CD14-positive monocyte (primary cell): Measurements from ENCODE around the gene SCAPER. TPM values are rescaled to one million over a fixed set of nuclear protein-coding genes. Genes with fewer than 3 reads are reported as not detected.

ENCODE experiments used
- DNase-seq, 3 donors: peaks; one replicate each; pipeline ENCODE4 v3.0.0-alpha.2; 2011 to 2022
- H2AFZ ChIP-seq: 2 replicates; pipeline ENCODE4 v1.6.0; 2012; ENCODE audit warnings: mild to moderate bottlenecking, low read depth, low read length, inconsistent platforms; ENCODE audit not compliant: insufficient read depth, poor library complexity, severe bottlenecking
- H3K27ac ChIP-seq, 2 donors: 1 replicate in 1 of 2; 2 replicates in 1 of 2; pipeline ENCODE4 v1.5.1; 2012 to 2013; ENCODE audit warnings: low read length in 2 of 2, control low read depth in 1 of 2, inconsistent platforms in 1 of 2, low read depth in 1 of 2, mild to moderate bottlenecking in 1 of 2
- H3K27me3 ChIP-seq, 2 donors: one replicate each; pipeline versions ENCODE4 v1.6.0 to v1.6.1; 2011 to 2013; ENCODE audit warnings: low read length in 2 of 2; ENCODE audit not compliant: control insufficient read depth in 2 of 2, insufficient read depth in 2 of 2
- H3K36me3 ChIP-seq, 2 donors: replicated peaks in 1 of 2; 1 replicate in 1 of 2; 2 replicates in 1 of 2; pipeline versions ENCODE4 v1.5.1 to v1.6.1; 2012 to 2013; ENCODE audit warnings: low read length in 2 of 2, control low read depth in 1 of 2, inconsistent platforms in 1 of 2, mild to moderate bottlenecking in 1 of 2; ENCODE audit not compliant: insufficient read depth in 2 of 2, control insufficient read depth in 1 of 2
- H3K4me1 ChIP-seq, 2 donors: 1 replicate in 1 of 2; 2 replicates in 1 of 2; pipeline versions ENCODE4 v1.5.1 to v1.6.1; 2012 to 2013; ENCODE audit warnings: low read length in 2 of 2, control low read depth in 1 of 2, inconsistent platforms in 1 of 2, mild to moderate bottlenecking in 1 of 2, moderate library complexity in 1 of 2; ENCODE audit not compliant: insufficient read depth in 2 of 2, control insufficient read depth in 1 of 2
- H3K4me2 ChIP-seq: replicated peaks from 2 replicates; pipeline ENCODE3; 2012; ENCODE audit warnings: low read length, moderate library complexity, mild to moderate bottlenecking; ENCODE audit not compliant: poor library complexity, severe bottlenecking; ENCODE audit errors: extremely low read depth
- H3K4me3 ChIP-seq, 3 experiments: fragments of 200-600 bp in 1 of 3; sonication (generic) in 1 of 3; replicated peaks in 1 of 3; 1 replicate in 2 of 3; 2 replicates in 1 of 3; pipeline ENCODE4 v1.5.1; 2011 to 2013; ENCODE audit warnings: low read length in 3 of 3, mild to moderate bottlenecking in 3 of 3, control low read depth in 2 of 3, low read depth in 2 of 3, inconsistent platforms in 1 of 3, moderate library complexity in 1 of 3
- H3K79me2 ChIP-seq: 2 replicates; pipeline ENCODE4 v1.6.0; 2012; ENCODE audit warnings: mild to moderate bottlenecking, control low read depth, inconsistent platforms, low read length, moderate library complexity; ENCODE audit not compliant: insufficient read depth
- H3K9ac ChIP-seq: 2 replicates; pipeline ENCODE4 v1.6.0; 2017; ENCODE audit warnings: low read length, mild to moderate bottlenecking; ENCODE audit not compliant: insufficient read depth, poor library complexity, severe bottlenecking
- H3K9me3 ChIP-seq, 2 donors: replicated peaks in 1 of 2; 1 replicate in 1 of 2; 2 replicates in 1 of 2; pipeline versions ENCODE4 v1.5.1 to v1.6.1; 2012 to 2013; ENCODE audit warnings: low read length in 2 of 2, control low read depth in 1 of 2; ENCODE audit not compliant: control insufficient read depth in 1 of 2, insufficient read depth in 1 of 2
- H4K20me1 ChIP-seq: 2 replicates; pipeline ENCODE4 v1.6.0; 2012; ENCODE audit warnings: mild to moderate bottlenecking, low read length, control low read depth, moderate library complexity; ENCODE audit not compliant: insufficient read depth
- H3K27ac Mint-ChIP-seq, 7 donors: one replicate each; pipeline ENCODE4 v1.8.0; 2020; ENCODE audit warnings: mild to moderate bottlenecking in 7 of 7, mixed read lengths in 7 of 7, moderate library complexity in 6 of 7, inconsistent platforms in 2 of 7
- H3K27me3 Mint-ChIP-seq, 3 donors: one replicate each; pipeline ENCODE4 v1.8.0; 2021 to 2022; ENCODE audit warnings: low read depth in 3 of 3, mild to moderate bottlenecking in 3 of 3, mixed read lengths in 3 of 3, moderate library complexity in 3 of 3, inconsistent platforms in 1 of 3
- H3K36me3 Mint-ChIP-seq, 2 donors: one replicate each; pipeline ENCODE4 v1.8.0; 2020; ENCODE audit warnings: mixed read lengths in 2 of 2, inconsistent platforms in 1 of 2, mild to moderate bottlenecking in 1 of 2
- H3K4me1 Mint-ChIP-seq: one replicate; pipeline ENCODE4 v1.8.0; 2020; ENCODE audit warnings: mild to moderate bottlenecking, mixed read lengths
- H3K4me3 Mint-ChIP-seq, 2 donors: one replicate each; pipeline ENCODE4 v1.8.0; 2020; ENCODE audit warnings: mild to moderate bottlenecking in 2 of 2, mixed read lengths in 2 of 2, moderate library complexity in 1 of 2
- H3K9me3 Mint-ChIP-seq, 7 donors: one replicate each; pipeline ENCODE4 v1.8.0; 2020 to 2022; ENCODE audit warnings: mixed read lengths in 7 of 7, mild to moderate bottlenecking in 6 of 7, moderate library complexity in 6 of 7, inconsistent platforms in 2 of 7
- WGBS: methylation state at CpG from one replicate; pipeline ENCODE4 v1.1.5; 2013; ENCODE audit warnings: missing lambda C conversion rate; ENCODE audit not compliant: insufficient coverage; 5-methylcytosine and 5-hydroxymethylcytosine counted together
- intact Hi-C, 2 donors: fragments of 100-400 bp; cut with micrococcal nuclease; formaldehyde crosslinking; loops; one replicate each; pipeline versions ENCODE4 v1.15.0 to v1.15.1; 2023
- polyA plus RNA-seq, 3 donors: library from polyadenylated mRNA; depleted of rRNA in 1 of 3; unstranded in 2 of 3; stranded (reverse) in 1 of 3; fragments of 300-500 nt in 2 of 3; fragments of >200 nt in 1 of 3; fragmentation: Illumina TruSeq in 2 of 3; gene quantifications; 1 replicate in 2 of 3; 2 replicates in 1 of 3; pipeline ENCODE4 v1.2.3, GENCODE V29; 2012 to 2021
- TF ChIP-seq, protein P1 (sequence below): fragments of 200-600 bp; IDR thresholded peaks from one replicate; pipeline ENCODE4 v1.8.0; 2022; ENCODE audit warnings: antibody characterized with exemption, mild to moderate bottlenecking

The SCAPER gene
- polyA plus RNA-seq, 3 donors, result 2.5 to 5.4 (median 4.2) TPM

GRCh38 chr15:76642671-76643070 is 262.5 kb downstream of the SCAPER start:
- Histone ChIP-seq H3K27ac (no peak overlapping the region), H3K9me3 (no peaks in the 10 kb centered on the region), H3K79me2 (no peaks in the 10 kb centered on the region), H4K20me1 (no peaks in the 10 kb centered on the region), H3K27me3 (no peaks in the 10 kb centered on the region), H3K9ac (no peak overlapping the region), H3K4me2 (no peak overlapping the region), H3K4me3 (no peak overlapping the region), H3K4me1 (no peaks in the 10 kb centered on the region), H2AFZ (no peak overlapping the region), H3K36me3 (peaks cover 0 to 4% of the 10 kb centered on the region in 2 donors)
- Mint-ChIP-seq H3K27ac (no peak overlapping the region), H3K4me1 (peaks cover 2% of the 10 kb centered on the region), H3K36me3 (peaks cover 18 to 28% of the 10 kb centered on the region in 2 donors), H3K4me3 (no peak overlapping the region), H3K9me3 (peaks cover 0 to 6% (median 4%) of the 10 kb centered on the region in 7 donors), H3K27me3 (no peaks in the 10 kb centered on the region)
- intact Hi-C loops, result no loop called here
- TF ChIP-seq, protein P1, sequence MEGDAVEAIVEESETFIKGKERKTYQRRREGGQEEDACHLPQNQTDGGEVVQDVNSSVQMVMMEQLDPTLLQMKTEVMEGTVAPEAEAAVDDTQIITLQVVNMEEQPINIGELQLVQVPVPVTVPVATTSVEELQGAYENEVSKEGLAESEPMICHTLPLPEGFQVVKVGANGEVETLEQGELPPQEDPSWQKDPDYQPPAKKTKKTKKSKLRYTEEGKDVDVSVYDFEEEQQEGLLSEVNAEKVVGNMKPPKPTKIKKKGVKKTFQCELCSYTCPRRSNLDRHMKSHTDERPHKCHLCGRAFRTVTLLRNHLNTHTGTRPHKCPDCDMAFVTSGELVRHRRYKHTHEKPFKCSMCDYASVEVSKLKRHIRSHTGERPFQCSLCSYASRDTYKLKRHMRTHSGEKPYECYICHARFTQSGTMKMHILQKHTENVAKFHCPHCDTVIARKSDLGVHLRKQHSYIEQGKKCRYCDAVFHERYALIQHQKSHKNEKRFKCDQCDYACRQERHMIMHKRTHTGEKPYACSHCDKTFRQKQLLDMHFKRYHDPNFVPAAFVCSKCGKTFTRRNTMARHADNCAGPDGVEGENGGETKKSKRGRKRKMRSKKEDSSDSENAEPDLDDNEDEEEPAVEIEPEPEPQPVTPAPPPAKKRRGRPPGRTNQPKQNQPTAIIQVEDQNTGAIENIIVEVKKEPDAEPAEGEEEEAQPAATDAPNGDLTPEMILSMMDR, result peak; percentile 32
- no peak for DNase-seq

DNA sequence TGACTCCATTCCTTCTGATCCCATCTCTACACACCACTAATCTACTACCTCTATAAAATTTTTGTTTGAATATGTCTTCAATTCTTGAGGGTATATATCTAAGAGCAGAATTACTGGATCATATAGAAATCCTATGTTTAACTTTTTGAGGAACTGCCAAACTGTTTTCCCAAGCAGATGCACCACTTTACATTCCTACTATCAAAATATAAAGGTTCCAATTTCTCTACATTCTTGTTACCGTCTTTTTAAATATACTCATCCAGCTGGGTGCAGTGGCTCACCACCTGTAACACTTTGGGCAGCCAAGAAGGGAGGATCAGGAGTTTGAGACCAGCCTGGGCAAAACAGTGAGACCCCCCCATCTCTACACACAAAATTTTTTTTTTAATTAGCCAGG is 268.0 kb downstream of the SCAPER start:
- Mint-ChIP-seq H3K9me3 (peaks cover 13 to 32% (median 21%) of the 10 kb centered on the region in 7 donors), H3K36me3 (peaks cover 19 to 27% of the 10 kb centered on the region in 2 donors), H3K27ac (no peak overlapping the region), H3K4me3 (no peak overlapping the region), H3K4me1 (peaks cover 2% of the 10 kb centered on the region), H3K27me3 (no peaks in the 10 kb centered on the region)
- Histone ChIP-seq H3K27me3 (no peaks in the 10 kb centered on the region), H3K4me2 (no peak overlapping the region), H3K79me2 (no peaks in the 10 kb centered on the region), H3K9me3 (peaks cover 22 to 25% of the 10 kb centered on the region in 2 donors), H3K36me3 (peaks cover 0 to 17% of the 10 kb centered on the region in 2 donors), H3K4me3 (no peak overlapping the region), H3K27ac (no peak overlapping the region), H3K9ac (no peak overlapping the region), H3K4me1 (no peaks in the 10 kb centered on the region), H2AFZ (no peak overlapping the region), H4K20me1 (no peaks in the 10 kb centered on the region)
- no CpG with 5 or more reads among the region's 1 CpG for WGBS
- intact Hi-C loops, result no loop called here
- DNase-seq, result no peak
- TF ChIP-seq, protein P1, result no peak
